Stimulated activated CD4-positive, alpha-beta T cell treated with anti-CD3 and anti-CD28 coated beads, Interleukin-15, amount 100 ng/mL, for 1 hour (primary cell): ENCODE results near the gene OR10V1.

ENCODE experiments used
- DNase-seq, 2 donors: peaks; one replicate each; pipeline ENCODE4 v3.0.0-alpha.2; 2020; ENCODE audit warnings: low read depth in 1 of 2, low spot score in 1 of 2

The OR10V1 gene

DNA sequence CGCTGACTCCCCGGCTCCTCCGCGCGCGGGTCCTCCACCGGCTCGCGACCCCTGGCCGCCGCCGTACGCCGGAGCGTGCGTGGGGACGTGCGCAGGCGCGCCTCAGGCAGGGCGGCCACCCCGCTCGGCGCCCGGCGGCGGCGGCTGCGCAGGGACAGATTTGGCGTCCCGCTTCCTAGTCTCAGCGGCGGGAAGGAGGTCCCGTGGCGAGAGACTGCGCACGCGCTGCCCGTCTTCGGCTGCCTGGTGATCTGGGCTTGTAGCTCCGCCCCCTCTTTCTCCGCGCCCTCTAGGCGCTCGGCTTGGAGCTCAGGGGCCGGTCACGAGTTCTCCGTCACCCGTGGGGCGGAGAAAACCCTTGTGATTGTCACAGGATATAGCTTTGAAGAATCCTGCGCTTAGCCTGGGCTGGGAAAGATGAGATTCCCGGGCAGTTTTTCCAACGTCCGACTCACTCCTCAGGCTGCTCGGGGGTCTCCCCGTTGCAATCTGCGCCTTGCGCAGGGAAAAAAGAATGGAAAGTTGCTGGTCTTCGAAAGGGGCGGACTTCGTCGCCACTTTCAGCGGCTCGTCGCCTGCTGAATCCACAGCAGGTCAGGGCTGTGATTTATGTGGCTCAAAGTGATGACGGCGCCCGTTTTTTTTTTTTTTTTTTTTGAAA, 44.6 kb downstream of the OR10V1 start, which contains the start of gene PATL1:
Gene PATL1 (minus strand): TSS at position 88 of the 661 bp plus-strand sequence. CDS start 142 bp downstream, outside the sequence.
- DNase-seq: peak; percentile 96 to 98

DNA sequence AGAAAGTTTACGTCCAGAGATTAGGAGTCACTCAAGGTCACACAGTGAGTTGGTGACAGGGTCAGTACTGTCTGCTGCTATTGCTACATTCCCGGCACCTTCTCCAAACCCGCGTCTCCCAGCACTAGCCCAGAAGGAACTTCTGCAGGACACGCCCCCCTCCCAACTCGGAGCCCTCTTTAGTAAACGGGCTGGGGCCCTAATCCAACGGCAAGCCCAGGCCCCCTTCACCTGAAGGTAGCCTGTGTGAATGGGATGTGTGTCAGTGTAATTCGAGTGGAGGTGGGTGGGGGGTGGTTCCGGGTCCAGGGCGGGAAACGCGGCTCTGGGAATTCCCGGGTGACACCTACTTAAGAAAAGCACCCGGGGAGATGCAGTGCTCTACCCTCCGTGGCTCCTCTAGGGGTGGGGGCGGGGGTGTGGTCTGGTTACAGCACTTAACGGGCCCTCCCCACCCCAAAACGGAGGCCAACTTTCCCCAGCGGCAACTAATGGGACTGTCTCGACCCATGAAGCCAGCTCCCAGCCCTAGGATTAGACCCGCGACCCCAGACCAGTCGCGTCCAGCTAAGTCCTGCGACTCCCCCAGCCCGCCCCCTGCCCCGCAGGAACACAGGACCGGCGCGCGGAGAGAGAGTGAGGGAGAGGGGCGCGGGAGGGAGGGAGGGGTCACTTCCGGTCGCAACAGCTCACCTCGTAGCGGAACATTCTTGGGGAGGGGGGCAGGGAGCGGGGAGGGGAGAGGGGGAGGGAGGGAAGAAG, 45.3 kb downstream of the OR10V1 start:
- DNase-seq: peak; percentile 44 to 67

DNA sequence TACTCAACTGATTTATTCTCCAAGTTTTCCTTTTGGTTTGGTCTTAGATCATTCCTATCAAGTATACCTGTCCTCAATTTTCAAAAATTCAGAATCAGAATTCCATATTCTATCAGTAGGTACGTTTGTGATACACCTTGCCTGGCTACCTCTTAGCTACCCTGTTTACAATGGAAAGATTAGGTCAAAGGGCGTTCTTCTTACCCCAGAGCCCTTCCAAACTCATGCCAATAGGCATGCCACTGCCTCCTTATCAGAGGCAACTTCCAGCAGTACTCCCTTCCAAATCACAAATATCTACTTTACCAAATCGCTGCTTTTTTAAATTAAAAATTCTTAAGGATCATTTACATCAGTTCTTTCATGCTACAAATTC, 45.8 kb downstream of the OR10V1 start:
- DNase-seq: no peak

- no peak for DNase-seq
Observed at GRCh38 chr11:59666969-59667368, 46.7 kb downstream of the OR10V1 start.
